K562 (cell line): Measurements from ENCODE around the gene CALR3. TPM values are rescaled to one million over a fixed set of nuclear protein-coding genes. Genes with fewer than 3 reads are reported as not detected.

Source experiments
- ATF3 ChIP-seq, 2 experiments: fragments of 450-650 bp in 1 of 2; sonication (generic) in 1 of 2; formaldehyde crosslinking in 1 of 2; IDR thresholded peaks in 1 of 2; conservative IDR thresholded peaks in 1 of 2; 2 replicates each; pipeline versions ENCODE4 v1.6.1 to v1.8.1; 2016 to 2023; ENCODE audit warnings: mild to moderate bottlenecking in 2 of 2, moderate library complexity in 2 of 2, inconsistent platforms in 1 of 2, missing genetic modification reagents in 1 of 2
- CCNT2 ChIP-seq: IDR thresholded peaks from 2 replicates; pipeline ENCODE4 v1.6.1; 2011; ENCODE audit warnings: borderline replicate concordance, low read depth, mild to moderate bottlenecking, moderate library complexity, mixed read lengths, low read length; ENCODE audit not compliant: insufficient read length; ENCODE audit errors: extremely low read depth
- CGGBP1 ChIP-seq: fragments of 250-450 bp; sonication (Bioruptor Pico); IDR thresholded peaks from 2 replicates; pipeline ENCODE4 v1.9.0; 2021; ENCODE audit warnings: mild to moderate bottlenecking
- HNRNPH1 ChIP-seq: fragments of 200-400 bp; formaldehyde crosslinking; optimal IDR thresholded peaks from 2 replicates; pipeline ENCODE3; 2017; ENCODE audit warnings: low read depth, mild to moderate bottlenecking, low read length, moderate library complexity
- KDM5B ChIP-seq: fragments of 200-600 bp; sonication (generic); IDR thresholded peaks from 2 replicates; pipeline ENCODE4 v1.6.1; 2012; ENCODE audit warnings: low read depth, mild to moderate bottlenecking, moderate library complexity, low read length, control low read depth, inconsistent platforms; ENCODE audit not compliant: insufficient replicate concordance
- KHSRP ChIP-seq: fragments of 450-650 bp; IDR thresholded peaks from 2 replicates; pipeline ENCODE4 v1.6.1; 2017
- MEF2D ChIP-seq: conservative IDR thresholded peaks from 2 replicates; pipeline ENCODE4 v1.6.1; 2016; ENCODE audit warnings: low read depth, missing genetic modification characterization, missing compliant biosample characterization
- MXI1 ChIP-seq: IDR thresholded peaks from 2 replicates; pipeline ENCODE4 v1.6.1; 2011; ENCODE audit warnings: low read depth, mild to moderate bottlenecking, improper control_type of control experiment, low read length
- NFRKB ChIP-seq: fragments of 450-650 bp; IDR thresholded peaks from 2 replicates; pipeline ENCODE4 v1.6.1; 2016; ENCODE audit warnings: low read depth
- PBX2 ChIP-seq, 2 experiments: IDR thresholded peaks in 1 of 2; conservative IDR thresholded peaks in 1 of 2; 2 replicates each; pipeline ENCODE4 v1.6.1; 2016; ENCODE audit warnings: low read depth in 2 of 2, mild to moderate bottlenecking in 1 of 2, missing compliant biosample characterization in 1 of 2, missing genetic modification characterization in 1 of 2, moderate library complexity in 1 of 2
- RBM39 ChIP-seq: fragments of 200-400 bp; formaldehyde crosslinking; optimal IDR thresholded peaks from 2 replicates; pipeline ENCODE3; 2018; ENCODE audit warnings: low read depth, low read length
- SLC30A9 ChIP-seq: fragments of 250-450 bp; sonication (Bioruptor Pico); IDR thresholded peaks from 2 replicates; pipeline ENCODE4 v1.8.0; 2022; ENCODE audit warnings: mild to moderate bottlenecking, moderate library complexity
- SMARCE1 ChIP-seq: fragments of 450-650 bp; IDR thresholded peaks from 2 replicates; pipeline ENCODE4 v1.7.1; 2016; ENCODE audit warnings: mild to moderate bottlenecking
- THAP12 ChIP-seq: fragments of 250-450 bp; sonication (Bioruptor Pico); IDR thresholded peaks from 2 replicates; pipeline ENCODE4 v1.9.0; 2021; ENCODE audit warnings: mild to moderate bottlenecking, inconsistent platforms
- ZFPM2 ChIP-seq: fragments of 250-450 bp; sonication (Bioruptor Pico); IDR thresholded peaks from 2 replicates; pipeline ENCODE4 v1.5.1; 2022; ENCODE audit warnings: mild to moderate bottlenecking
- ZNF431 ChIP-seq: sonication (generic); formaldehyde crosslinking; IDR thresholded peaks from 2 replicates; pipeline ENCODE4 v1.8.0; 2022; ENCODE audit warnings: mild to moderate bottlenecking, missing genetic modification reagents
- ZNF507 ChIP-seq: conservative IDR thresholded peaks from 2 replicates; pipeline ENCODE4 v1.6.1; 2017; ENCODE audit warnings: missing genetic modification characterization, missing compliant biosample characterization
- ZNF584 ChIP-seq: fragments of 200-800 bp; sonication (Bioruptor generic); IDR thresholded peaks from 2 replicates; pipeline ENCODE4 v1.6.1; 2016; ENCODE audit warnings: low read depth, mild to moderate bottlenecking, missing genetic modification characterization, missing compliant biosample characterization
- ZNF740 ChIP-seq, 3 experiments: fragments of 200-800 bp in 1 of 3; sonication (Bioruptor generic) in 1 of 3; sonication (generic) in 1 of 3; formaldehyde crosslinking in 1 of 3; IDR thresholded peaks; 2 replicates each; pipeline versions ENCODE4 v1.6.1 to v1.8.0; 2016 to 2022; ENCODE audit warnings: mild to moderate bottlenecking in 2 of 3, missing compliant biosample characterization in 2 of 3, missing genetic modification characterization in 2 of 3, missing genetic modification reagents in 1 of 3
- polyA plus RNA-seq, 8 experiments: library from polyadenylated mRNA; depleted of rRNA in 4 of 8; stranded (reverse) in 5 of 8; unstranded in 3 of 8; fragments of >200 nt; fragmentation: Nextera tagmentation in 2 of 8; fragmentation: Illumina TruSeq in 1 of 8; extraction: Ambion mirVana in 2 of 8; extraction: Trizol in 1 of 8; gene quantifications; 2 replicates each; pipeline versions ENCODE4 v1.2.1 to v1.2.3, GENCODE V29; 2011 to 2014; ENCODE audit warnings: inconsistent platforms in 1 of 8, missing spikeins in 1 of 8
- total RNA-seq, 7 experiments: library from RNA; depleted of rRNA in 6 of 7; stranded (reverse); fragments of >200 nt in 6 of 7; fragmentation: Illumina TruSeq in 2 of 7; extraction: Trizol in 2 of 7; gene quantifications; 2 replicates each; pipeline versions ENCODE4 v1.2.1 to v1.2.3, GENCODE V29; 2011 to 2021; ENCODE audit warnings: low replicate concordance in 1 of 7

Gene CALR3
- total and polyA plus RNA-seq, 9 of the 15 experiments (the other 6 are each of a cell fraction or from before 2014, with no cell fraction given): 0.15 to 0.41 (median 0.22) TPM; not detected in 4

- TF ChIP-seq ATF3 (IDR thresholded peaks at IDR 0.05): no peak
- TF ChIP-seq ATF3 (CRISPR knock-in tag; conservative IDR thresholded peaks at IDR 0.05): no peak
- peak; percentile 74 for TF ChIP-seq KDM5B
- TF ChIP-seq RBM39: no peak
- no peak for TF ChIP-seq ZNF431 (CRISPR knock-in tag)
- TF ChIP-seq CCNT2: no peak
- no peak for TF ChIP-seq HNRNPH1
- TF ChIP-seq KHSRP: no peak
- no peak for TF ChIP-seq SLC30A9 (CRISPR knock-in tag)
- 0 out of 2 replicates have a peak, but pooled peaks have one; percentile 13 for TF ChIP-seq MEF2D (tag)
- peak; percentile 66; the same call in 1 of the 2 replicates for TF ChIP-seq ZNF740 (CRISPR knock-in tag; IDR thresholded peaks at IDR 0.05)
- peak in 1 of 2 experiments; percentile 76; a peak in 1 of 4 replicates for TF ChIP-seq ZNF740 (tag; IDR thresholded peaks at IDR 0.05)
- TF ChIP-seq SMARCE1: no peak
- TF ChIP-seq NFRKB: no peak
- TF ChIP-seq PBX2 (CRISPR knock-in tag; IDR thresholded peaks at IDR 0.05; ENCODE audit: low read depth): no peak
- TF ChIP-seq PBX2 (tag; conservative IDR thresholded peaks at IDR 0.05; ENCODE audit: low read depth): peak; percentile 63
- no peak for TF ChIP-seq ZFPM2 (CRISPR knock-in tag)
- TF ChIP-seq THAP12 (CRISPR knock-in tag): 0 out of 2 replicates have a peak, but pooled peaks have one; percentile 37
- peak; percentile 91 for TF ChIP-seq MXI1
- peak; percentile 77; the same call in 1 of the 2 replicates for TF ChIP-seq ZNF584 (CRISPR knock-in tag)
- TF ChIP-seq CGGBP1 (CRISPR knock-in tag): no peak
- no peak for TF ChIP-seq ZNF507
Observed at GRCh38 chr19:16495982-16496612, at the start of gene CALR3, which contains the start of gene C19orf44 (continued).
